PC-9 (cell line): ENCODE measurements around the gene AKAP11.

Experiments
- CTCF ChIP-seq: fragments of 200-600 bp; sonication (generic); conservative IDR thresholded peaks from 2 replicates; pipeline ENCODE4 v1.6.1; 2017; ENCODE audit warnings: mixed run types, antibody characterized with exemption, mild to moderate bottlenecking, moderate library complexity
- EZH2 ChIP-seq: fragments of 200-600 bp; sonication (generic); IDR thresholded peaks from 2 replicates; pipeline ENCODE4 v1.8.0; 2017; ENCODE audit warnings: antibody characterized with exemption, low read depth

- TF ChIP-seq EZH2, result no peak
- no peak for TF ChIP-seq CTCF
Measured at GRCh38 chr13:42328672-42329071, 56.7 kb downstream of the AKAP11 start.
